NCI-H2196 treated with DMSO at 0.1 percent for 48 hours (cell line): ENCODE measurements around the gene GPER1.

ENCODE experiments used
- DNase-seq: peaks from one replicate; lab custom pipeline; 2025; ENCODE audit not compliant: unreplicated experiment; lab: John Stamatoyannopoulos, UW

Gene GPER1

GRCh38 chr7:1086588-1087464, 1.1 kb upstream of the GPER1 start:
- DNase-seq: no peak

GRCh38 chr7:1087465-1087814, 473 bp upstream of the GPER1 start:
- no peak for DNase-seq

- no peak for DNase-seq
These were observed 2.3 kb downstream of the GPER1 start for GRCh38 chr7:1090236-1090635.

- DNase-seq: no peak
These were observed 3.1 kb downstream of the GPER1 start for GRCh38 chr7:1090686-1091643.

- DNase-seq: no peak
These were observed 3.7 kb downstream of the GPER1 start for GRCh38 chr7:1091644-1092027.

GRCh38 chr7:1092161-1092632, 4.3 kb downstream of the GPER1 start:
- no peak for DNase-seq

GRCh38 chr7:1092806-1093501, 5.0 kb downstream of the GPER1 start:
- DNase-seq: no peak

GRCh38 chr7:1093502-1093843, 5.6 kb downstream of the GPER1 start:
- no peak for DNase-seq

GRCh38 chr7:1093916-1094508, 6.1 kb downstream of the GPER1 start:
- DNase-seq: no peak

- no peak for DNase-seq
These were observed 7.0 kb downstream of the GPER1 start for GRCh38 chr7:1094870-1095269.

GRCh38 chr7:1095621-1096155, 7.8 kb downstream of the GPER1 start:
- no peak for DNase-seq

GRCh38 chr7:1096156-1097119, 8.5 kb downstream of the GPER1 start:
- no peak for DNase-seq

- no peak for DNase-seq
These were observed 9.2 kb downstream of the GPER1 start for GRCh38 chr7:1097120-1097504.

- no peak for DNase-seq
These were observed 10.6 kb downstream of the GPER1 start for GRCh38 chr7:1098243-1099153.

- DNase-seq: no peak
These were observed 11.2 kb downstream of the GPER1 start for GRCh38 chr7:1099154-1099542.

GRCh38 chr7:1099637-1100036, 11.7 kb downstream of the GPER1 start:
- DNase-seq: no peak

GRCh38 chr7:1100386-1100785, 12.5 kb downstream of the GPER1 start:
- DNase-seq: no peak

- DNase-seq: no peak
These were observed 13.1 kb downstream of the GPER1 start for GRCh38 chr7:1100834-1101562.
